ENCODE data around the gene LGR5.

LGR5 gene

GRCh38 chr12:71594214-71594948, 154.8 kb downstream of the LGR5 start:
- no peak for DNase-seq (ENCODE audit: low read depth, low spot score)

DNA sequence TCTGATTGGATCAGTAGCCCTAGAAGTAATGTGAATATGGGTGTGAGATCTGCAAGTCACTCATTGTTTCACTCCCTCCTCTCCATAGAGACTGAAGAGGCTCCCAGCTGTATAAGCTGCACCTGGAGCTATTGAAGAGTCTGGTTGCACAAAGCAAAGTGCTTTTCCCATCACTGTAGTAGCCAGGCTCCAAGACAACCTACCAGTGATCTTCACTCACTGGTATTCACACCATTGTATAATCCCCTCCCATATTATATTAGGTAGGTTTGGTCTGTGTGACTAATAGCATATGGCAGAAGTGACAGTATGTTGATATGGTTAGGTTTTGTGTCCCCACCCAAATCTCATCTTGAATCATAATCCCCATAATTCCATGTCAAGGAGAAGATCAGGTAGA, 159.6 kb downstream of the LGR5 start:
- no peak for DNase-seq (ENCODE audit: low read depth, low spot score)

DNA sequence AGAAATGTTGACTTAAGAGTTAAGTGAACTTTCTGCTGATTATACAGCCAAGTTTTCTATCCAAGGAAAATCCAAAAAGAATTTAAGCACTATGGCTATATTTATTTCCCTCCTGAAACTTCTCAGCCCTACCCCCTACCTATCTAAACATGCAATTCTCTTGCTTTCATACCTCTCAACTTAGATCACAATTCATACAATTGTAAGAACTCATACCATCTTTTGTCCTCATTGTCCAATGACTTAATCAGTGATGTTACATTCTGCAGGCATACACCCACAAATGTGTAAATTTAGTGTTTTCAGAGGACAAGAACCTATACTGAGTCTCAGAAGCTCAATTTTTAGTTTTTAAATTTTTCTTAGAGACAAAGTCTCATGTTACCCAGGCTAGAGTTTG, 161.9 kb downstream of the LGR5 start:
- no peak for DNase-seq (ENCODE audit: low read depth, low spot score)

DNA sequence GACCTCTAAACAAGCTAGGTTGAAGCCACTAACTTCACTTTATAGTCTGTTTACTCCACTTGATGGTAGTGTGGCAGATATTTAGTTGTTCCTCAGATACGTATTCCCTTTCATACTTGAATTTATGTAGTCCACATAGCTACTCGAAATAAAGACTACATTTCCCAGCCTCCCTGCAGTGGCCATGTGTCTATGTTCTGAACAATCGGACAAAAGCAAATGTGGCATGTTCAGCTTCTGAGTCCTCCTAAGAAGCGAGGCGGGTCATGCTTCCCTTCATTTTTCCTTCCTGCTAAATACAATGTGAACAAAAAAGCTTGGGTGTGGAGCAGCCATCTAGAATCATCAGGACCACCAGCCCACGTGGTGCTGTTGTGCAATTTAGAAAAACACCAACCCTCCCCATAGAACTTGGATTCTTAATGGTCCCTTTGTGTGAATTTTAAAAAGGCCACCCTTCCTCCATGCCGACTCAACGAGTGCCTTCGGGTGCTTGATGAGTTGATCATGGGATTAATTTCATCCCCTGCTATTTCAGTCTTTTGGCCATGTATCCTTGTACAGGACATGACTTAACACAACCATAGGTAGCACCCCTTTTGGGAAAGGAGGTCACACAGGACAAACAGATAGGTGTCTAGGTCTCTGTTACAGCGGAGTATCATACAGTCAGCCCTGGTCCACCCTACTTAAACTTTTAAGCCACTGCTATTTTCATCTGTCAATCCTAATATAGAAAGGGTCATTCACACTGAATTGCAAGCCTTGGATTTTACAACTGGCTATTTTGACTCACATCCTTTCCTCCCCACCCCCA, 163.4 kb downstream of the LGR5 start:
- no peak for DNase-seq (ENCODE audit: low read depth, low spot score)

- no peak for DNase-seq (ENCODE audit: low read depth, low spot score)
Measured at GRCh38 chr12:71605039-71605438, 165.4 kb downstream of the LGR5 start.

DNA sequence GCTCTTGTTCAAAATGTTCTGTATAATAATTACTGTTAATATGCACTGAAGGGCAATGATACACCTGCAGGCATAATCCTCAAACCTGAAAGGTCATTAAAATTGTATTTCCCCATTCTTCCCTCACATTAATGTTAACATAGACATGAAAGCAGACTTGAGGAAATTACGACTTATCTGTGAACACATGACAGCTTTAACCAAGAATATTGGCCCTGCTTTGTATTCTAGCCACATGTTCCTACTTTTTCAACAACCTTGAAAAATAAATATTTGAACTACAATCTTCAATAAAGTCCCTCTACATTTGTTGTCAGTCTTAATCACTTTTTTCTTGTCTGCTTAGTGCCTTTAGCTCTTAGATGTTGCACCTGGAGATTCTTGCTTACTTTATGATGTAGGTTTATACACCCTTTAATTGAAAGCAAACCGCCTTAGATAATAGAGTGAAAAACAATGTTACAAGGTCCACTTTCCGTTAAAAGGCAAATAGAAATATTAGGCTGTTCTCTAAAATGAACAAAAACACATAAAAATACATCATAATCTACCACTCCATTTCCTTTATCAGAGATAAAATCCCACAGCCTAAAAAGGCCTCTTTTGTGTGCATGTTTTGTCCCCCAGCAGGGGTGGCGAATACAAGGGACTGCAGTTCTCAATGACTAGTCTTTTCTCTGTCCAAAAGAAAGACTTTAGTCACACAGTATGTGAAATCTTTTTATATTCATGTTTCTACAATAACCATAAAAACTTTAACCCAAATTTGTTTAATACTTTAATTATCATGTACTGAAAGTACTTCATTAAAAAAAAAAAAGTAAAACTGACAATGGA, 168.1 kb downstream of the LGR5 start:
- no peak for DNase-seq (ENCODE audit: low read depth, low spot score)

DNA sequence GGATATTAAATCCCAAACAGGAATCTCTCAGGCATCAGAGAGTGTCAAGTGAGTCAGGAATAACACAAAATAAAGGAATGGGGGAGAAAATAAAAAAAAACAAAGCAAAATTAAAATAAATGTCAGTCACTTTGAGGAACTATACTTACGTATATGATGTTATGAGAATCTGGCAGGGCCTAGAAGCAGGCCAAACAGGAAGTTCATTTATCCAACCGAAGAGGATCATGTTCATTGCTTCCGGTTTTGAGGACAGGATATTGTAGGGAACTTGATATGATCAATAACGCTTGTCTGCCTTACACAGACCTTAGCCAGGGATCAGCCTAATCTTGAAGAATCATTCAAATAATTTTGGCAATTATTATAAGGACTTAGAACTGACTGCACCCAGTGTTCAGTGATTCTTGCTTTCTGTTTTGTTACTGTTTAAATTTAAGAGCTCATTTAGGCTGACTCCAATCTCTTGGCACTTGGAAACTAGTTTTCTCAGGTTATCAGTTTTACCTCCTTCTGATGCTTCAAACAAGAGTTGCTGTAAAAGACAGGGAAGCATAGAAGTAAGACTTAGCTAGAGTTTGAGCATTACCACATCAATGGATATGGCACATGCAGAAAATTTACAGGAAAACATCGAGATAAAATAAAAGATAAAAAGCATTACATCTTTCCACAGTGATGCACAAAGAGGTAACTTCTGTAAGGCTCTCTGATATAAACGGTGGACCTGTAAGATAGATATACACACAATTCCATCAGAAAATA, 170.6 kb downstream of the LGR5 start:
- DNase-seq (ENCODE audit: low read depth, low spot score) = no peak

DNA sequence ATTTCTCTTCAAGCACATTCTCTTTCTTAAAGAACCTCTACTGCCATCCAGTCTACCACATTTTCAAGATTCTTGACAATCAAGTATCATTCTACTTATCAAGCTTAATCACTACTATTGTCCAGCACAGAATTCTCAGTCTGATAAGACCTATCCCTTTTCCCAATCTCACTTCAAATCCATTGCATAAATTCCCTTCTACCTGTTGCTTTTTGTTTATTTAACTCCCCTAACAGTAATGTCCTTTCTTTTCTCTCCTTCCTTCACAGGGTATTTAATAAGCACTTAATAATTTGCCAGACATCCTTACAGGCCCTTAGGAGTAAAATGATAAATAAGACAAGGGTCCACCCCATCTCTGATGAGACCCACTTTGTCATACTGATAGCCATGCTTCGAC, 182.3 kb downstream of the LGR5 start:
- DNase-seq (ENCODE audit: low read depth, low spot score) = no peak

DNA sequence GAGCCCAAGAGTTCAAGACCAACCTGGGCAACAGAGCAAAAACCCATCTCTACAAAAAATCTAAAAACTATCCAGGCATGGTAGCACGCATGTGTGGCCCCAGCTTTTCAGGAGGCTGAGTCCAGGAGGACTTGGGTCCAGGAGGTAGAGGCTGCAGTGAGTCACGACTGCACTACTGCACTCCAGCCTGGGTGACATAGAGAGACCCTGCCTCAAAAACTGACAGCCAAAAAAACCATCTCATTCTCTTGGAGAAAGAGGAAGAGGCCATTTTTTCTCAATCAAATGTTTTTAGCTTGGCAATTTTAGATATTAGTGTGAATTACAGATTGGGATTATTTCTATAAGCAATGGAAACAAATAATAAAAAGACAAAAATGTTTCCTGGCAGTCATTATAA, 185.9 kb downstream of the LGR5 start:
- no peak for DNase-seq (ENCODE audit: low read depth, low spot score)

DNA sequence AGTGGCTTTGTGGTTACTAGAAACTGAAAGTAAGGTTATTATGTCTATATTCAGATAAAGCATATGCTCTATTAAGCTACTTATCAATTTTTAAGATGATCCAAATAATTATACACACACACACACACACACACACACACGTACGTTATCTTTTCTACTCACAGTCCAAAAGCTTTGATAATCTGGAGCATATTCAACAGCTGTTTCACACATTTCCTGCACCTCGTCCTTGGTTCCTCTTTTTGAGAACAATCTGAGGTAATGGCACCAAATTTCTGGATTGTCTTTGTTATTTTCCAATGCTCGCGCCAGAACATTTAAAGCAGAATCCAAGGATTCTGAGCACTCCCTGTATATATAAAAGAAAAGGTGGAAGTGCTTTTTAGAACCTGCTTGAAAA, 186.5 kb downstream of the LGR5 start:
- DNase-seq (ENCODE audit: low read depth, low spot score) = no peak

DNA sequence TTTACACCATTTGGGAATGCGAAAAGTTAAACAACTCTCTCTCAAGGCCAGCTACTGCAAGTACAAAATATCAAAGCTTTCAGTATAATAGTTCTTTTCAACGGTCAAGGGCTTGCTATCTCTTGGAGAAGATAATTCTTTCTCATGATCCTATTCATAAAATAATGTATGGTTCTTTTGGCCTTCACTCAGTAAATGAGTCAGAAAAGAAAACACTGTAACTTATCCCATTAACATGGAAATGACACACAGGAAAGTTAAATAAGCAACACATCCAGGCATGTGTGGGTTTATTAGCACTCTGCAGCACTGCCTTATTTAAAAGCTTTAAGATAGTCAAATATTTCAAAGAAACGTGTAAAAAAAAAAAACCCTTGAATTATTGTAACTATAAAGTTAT, 187.2 kb downstream of the LGR5 start:
- DNase-seq (ENCODE audit: low read depth, low spot score) = no peak

GRCh38 chr12:71627438-71628002, 187.9 kb downstream of the LGR5 start:
- no peak for DNase-seq (ENCODE audit: low read depth, low spot score)
